ENCODE measurements around the gene GLRX. TPM values are rescaled to one million over a fixed set of nuclear protein-coding genes. Genes with fewer than 3 reads are reported as not detected.
A peak's percentile ranks its signal among the peaks of the same experiment; 100 is the strongest.

GLRX gene
- total RNA-seq, 2 experiments from 2014 or later = 52.9 to 80.5 TPM

GRCh38 chr5:95861864-95862561, 39.5 kb upstream of the GLRX start:
- H3K4me3 ChIP-seq (ENCODE audit: low read depth, low read length, poor library complexity, severe bottlenecking) = no peak overlapping the region
- intact Hi-C loops (cut with micrococcal nuclease; ENCODE audit: unreplicated experiment) = no loop called here
- peaks cover 15% of the 10 kb centered on the region for H3K4me1 ChIP-seq (ENCODE audit: insufficient read depth, low read length, poor library complexity, severe bottlenecking)
- no peak for TF ChIP-seq EZH2phosphoT487 (IDR thresholded peaks at IDR 0.05; ENCODE audit: borderline replicate concordance, low read depth, low read length)
- TF ChIP-seq, protein P1, sequence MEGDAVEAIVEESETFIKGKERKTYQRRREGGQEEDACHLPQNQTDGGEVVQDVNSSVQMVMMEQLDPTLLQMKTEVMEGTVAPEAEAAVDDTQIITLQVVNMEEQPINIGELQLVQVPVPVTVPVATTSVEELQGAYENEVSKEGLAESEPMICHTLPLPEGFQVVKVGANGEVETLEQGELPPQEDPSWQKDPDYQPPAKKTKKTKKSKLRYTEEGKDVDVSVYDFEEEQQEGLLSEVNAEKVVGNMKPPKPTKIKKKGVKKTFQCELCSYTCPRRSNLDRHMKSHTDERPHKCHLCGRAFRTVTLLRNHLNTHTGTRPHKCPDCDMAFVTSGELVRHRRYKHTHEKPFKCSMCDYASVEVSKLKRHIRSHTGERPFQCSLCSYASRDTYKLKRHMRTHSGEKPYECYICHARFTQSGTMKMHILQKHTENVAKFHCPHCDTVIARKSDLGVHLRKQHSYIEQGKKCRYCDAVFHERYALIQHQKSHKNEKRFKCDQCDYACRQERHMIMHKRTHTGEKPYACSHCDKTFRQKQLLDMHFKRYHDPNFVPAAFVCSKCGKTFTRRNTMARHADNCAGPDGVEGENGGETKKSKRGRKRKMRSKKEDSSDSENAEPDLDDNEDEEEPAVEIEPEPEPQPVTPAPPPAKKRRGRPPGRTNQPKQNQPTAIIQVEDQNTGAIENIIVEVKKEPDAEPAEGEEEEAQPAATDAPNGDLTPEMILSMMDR (conservative IDR thresholded peaks at IDR 0.05; ENCODE audit: low read length) = no peak
- DNase-seq (ENCODE audit: low spot score) = no peak
- H3K79me2 ChIP-seq (ENCODE audit: insufficient read depth, low read depth, low read length) = no peaks in the 10 kb centered on the region
- BruUV-seq (replicated peaks) = no TSS peak
- no peaks in the 10 kb centered on the region for H4K20me1 ChIP-seq (ENCODE audit: insufficient read depth, low read length)
- peak overlapping the region; percentile 25 for H3K4me2 ChIP-seq (ENCODE audit: low read length)
- H3K9me2 ChIP-seq (ENCODE audit: insufficient read depth, low read length) = no peaks in the 10 kb centered on the region
- H2AFZ ChIP-seq (ENCODE audit: low read length) = peak overlapping the region; percentile 46; the same call in 1 of the 2 replicates
- no peaks in the 10 kb centered on the region for H3K9me3 ChIP-seq (ENCODE audit: low read length)
- ChIA-PET POLR2A (interaction anchor here (0.7 to 1.3 kb wide), 3 partner anchors 11 to 264 kb away, joined by 3 to 4 read pairs (median 4); no protein-coding TSS in a partner anchor), CTCF (ENCODE audit: unreplicated experiment) (interaction anchor here (0.8 kb wide), 1 partner anchor 9 kb away, joined by 3 read pairs; no protein-coding TSS in a partner anchor)
- H3K27ac ChIP-seq (ENCODE audit: low read depth, low read length, poor library complexity, severe bottlenecking) = no peak overlapping the region
- no peaks in the 10 kb centered on the region for H3K36me3 ChIP-seq (ENCODE audit: insufficient read depth, low read length)

- POLR2A ChIA-PET = interaction anchor here (0.7 to 2.2 kb wide), 5 partner anchors 9 to 425 kb away, joined by 3 to 5 read pairs (median 4); no protein-coding TSS in a partner anchor
- intact Hi-C loops (cut with micrococcal nuclease; ENCODE audit: unreplicated experiment) = no loop called here
- Histone ChIP-seq H2AFZ (ENCODE audit: low read length) (peak overlapping the region; percentile 46; the same call in 1 of the 2 replicates), H3K9me3 (ENCODE audit: low read length) (no peaks in the 10 kb centered on the region), H3K4me3 (ENCODE audit: low read depth, low read length, poor library complexity, severe bottlenecking) (no peak overlapping the region), H3K36me3 (ENCODE audit: insufficient read depth, low read length) (no peaks in the 10 kb centered on the region), H3K27ac (ENCODE audit: low read depth, low read length, poor library complexity, severe bottlenecking) (no peak overlapping the region), H3K79me2 (ENCODE audit: insufficient read depth, low read depth, low read length) (no peaks in the 10 kb centered on the region), H3K4me1 (ENCODE audit: insufficient read depth, low read length, poor library complexity, severe bottlenecking) (peaks cover 15% of the 10 kb centered on the region), H4K20me1 (ENCODE audit: insufficient read depth, low read length) (no peaks in the 10 kb centered on the region), H3K9me2 (ENCODE audit: insufficient read depth, low read length) (no peaks in the 10 kb centered on the region), H3K4me2 (ENCODE audit: low read length) (peak overlapping the region; percentile 25)
- peak; percentile 20 for DNase-seq (ENCODE audit: low spot score)
- no peak for TF ChIP-seq EZH2phosphoT487 (IDR thresholded peaks at IDR 0.05; ENCODE audit: borderline replicate concordance, low read depth, low read length)
- TF ChIP-seq, protein P1 (conservative IDR thresholded peaks at IDR 0.05; ENCODE audit: low read length) = no peak
- CTCF ChIA-PET (ENCODE audit: unreplicated experiment) = no interaction called here
- BruUV-seq (replicated peaks) = no TSS peak
Observed at GRCh38 chr5:95861221-95861863, 38.8 kb upstream of the GLRX start.
